Measurements from ENCODE around the gene NHLRC2. TPM values are rescaled to one million over a fixed set of nuclear protein-coding genes. Genes with fewer than 3 reads are reported as not detected.

Gene NHLRC2
- total RNA-seq, 1 experiment from 2014 or later, result 30.9 TPM

DNA sequence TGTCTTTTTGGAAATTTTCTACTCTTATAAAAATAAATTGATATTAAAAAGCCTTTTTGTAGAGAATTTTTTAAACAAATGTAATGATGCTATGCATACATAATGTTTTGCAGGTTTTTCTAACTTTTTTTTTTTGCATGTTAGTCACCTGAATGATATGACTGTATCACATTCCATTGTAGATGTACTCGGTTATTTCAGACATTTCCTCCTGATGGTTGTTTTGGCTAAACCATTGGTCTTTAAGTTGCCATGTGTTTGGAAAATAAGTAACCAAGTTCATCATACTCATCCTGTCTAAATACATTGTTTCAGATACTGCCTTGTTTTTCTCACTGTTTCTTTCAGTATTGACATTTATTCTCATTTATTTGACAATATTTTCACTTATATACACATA lies 25.8 kb downstream of the NHLRC2 start:
- Mint-ChIP-seq H3K27ac (no peak overlapping the region), H3K27me3 (ENCODE audit: low read depth) (no peaks in the 10 kb centered on the region), H3K36me3 (ENCODE audit: insufficient read depth in 1 of 3, low read depth in 3 of 3) (peaks cover 6 to 31% (median 24%) of the 10 kb centered on the region in 3 experiments; a peak in 5 of 7 replicates), H3K9me3 (no peaks in the 10 kb centered on the region), H3K4me3 (no peak overlapping the region), H3K4me1 (no peaks in the 10 kb centered on the region)
- H4K20me1 ChIP-seq (ENCODE audit: control insufficient read depth, insufficient read depth, insufficient read length), result no peaks in the 10 kb centered on the region
- no peak overlapping the region for H2AFZ ChIP-seq (ENCODE audit: low read length)
- no peaks in the 10 kb centered on the region for H3K23me2 ChIP-seq (ENCODE audit: insufficient read length, low read depth, low read length, poor library complexity, severe bottlenecking)
- no peak overlapping the region for H2BK20ac ChIP-seq (ENCODE audit: low read depth, low read length, poor library complexity, severe bottlenecking)
- no peak overlapping the region for H3K9ac ChIP-seq (ENCODE audit: extremely low read depth, insufficient read length, low read length)
- H3K79me2 ChIP-seq (ENCODE audit: insufficient read depth, low read length), result no peaks in the 10 kb centered on the region
- H2BK15ac ChIP-seq (ENCODE audit: low read depth, low read length), result no peak overlapping the region
- H3T11ph ChIP-seq (ENCODE audit: low read length), result no peak overlapping the region
- H4K8ac ChIP-seq (replicated peaks; ENCODE audit: insufficient read length, low read depth, low read length), result no peak overlapping the region
- H2BK120ac ChIP-seq (ENCODE audit: low read depth, low read length, poor library complexity, severe bottlenecking), result no peak overlapping the region
- no CpG with 5 or more reads among the region's 1 CpG for WGBS (ENCODE audit: extremely low coverage, insufficient read length, low lambda C conversion rate)
- no peak overlapping the region for H4K5ac ChIP-seq (ENCODE audit: insufficient read length, low read depth, low read length)
- H3K79me1 ChIP-seq (ENCODE audit: insufficient read depth, low read depth, low read length, poor library complexity, severe bottlenecking), result peaks cover 1% of the 10 kb centered on the region
- H4K91ac ChIP-seq (ENCODE audit: insufficient read length, low read depth, low read length), result no peak overlapping the region
- no peak overlapping the region for H3K14ac ChIP-seq (ENCODE audit: insufficient read depth, low read length)
- no peak overlapping the region for H3K4ac ChIP-seq (ENCODE audit: low read depth, low read length)
- no peak overlapping the region for H3K4me2 ChIP-seq (ENCODE audit: insufficient read depth, insufficient read length, low read length)
- no peak overlapping the region for H3K56ac ChIP-seq (ENCODE audit: insufficient read length, low read depth, low read length)
- no peak overlapping the region for H3K23ac ChIP-seq (ENCODE audit: insufficient read length, low read depth, low read length)
- no peak overlapping the region for H3K27ac ChIP-seq (ENCODE audit: insufficient read length, low read depth, low read length)
- H2AK5ac ChIP-seq (ENCODE audit: insufficient read length, low read length), result no peak overlapping the region
- H3K9me3 ChIP-seq (ENCODE audit: control insufficient read depth, low read depth, low read length), result no peaks in the 10 kb centered on the region
- H2BK5ac ChIP-seq (ENCODE audit: insufficient read length, low read length), result no peak overlapping the region
- H3K18ac ChIP-seq (ENCODE audit: insufficient read length, low read depth, low read length), result no peak overlapping the region
- no peaks in the 10 kb centered on the region for H3K27me3 ChIP-seq (ENCODE audit: insufficient read depth, low read length)
- no peak for DNase-seq
- no peak for TF ChIP-seq CTCF (conservative IDR thresholded peaks at IDR 0.05)
- H2BK12ac ChIP-seq (ENCODE audit: insufficient read length, low read depth, low read length), result no peak overlapping the region
- no peaks in the 10 kb centered on the region for H3K4me1 ChIP-seq (ENCODE audit: insufficient read depth, low read length)
